Neuronal stem cell (in vitro differentiated cells): ENCODE results near the gene KCNH3.

Experiments
- DNase-seq: peaks from one replicate; pipeline ENCODE4 v3.0.0-alpha.2; 2013; ENCODE audit warnings: low spot score
- H2AFZ ChIP-seq: one replicate; pipeline ENCODE4 v1.6.1; 2013; ENCODE audit warnings: mild to moderate bottlenecking, low read length, inconsistent platforms
- H2AK5ac ChIP-seq: 2 replicates; pipeline ENCODE4 v1.6.1; 2013; ENCODE audit warnings: low read depth, mild to moderate bottlenecking, inconsistent platforms, low read length, moderate library complexity, mixed read lengths
- H2BK120ac ChIP-seq: 2 replicates; pipeline ENCODE4 v1.6.1; 2013; ENCODE audit warnings: low read depth, mild to moderate bottlenecking, inconsistent platforms, low read length, moderate library complexity, mixed read lengths
- H2BK12ac ChIP-seq: one replicate; pipeline ENCODE4 v1.6.1; 2013; ENCODE audit warnings: low read length, inconsistent platforms
- H2BK15ac ChIP-seq: 2 replicates; pipeline ENCODE4 v1.6.1; 2013; ENCODE audit warnings: mild to moderate bottlenecking, low read length, inconsistent platforms, mixed read lengths
- H2BK5ac ChIP-seq: one replicate; pipeline ENCODE4 v1.6.1; 2013; ENCODE audit warnings: inconsistent platforms, mild to moderate bottlenecking, low read length, moderate library complexity
- H3K14ac ChIP-seq: one replicate; pipeline ENCODE4 v1.6.1; 2013; ENCODE audit warnings: low read length, inconsistent platforms
- H3K18ac ChIP-seq: 2 replicates; pipeline ENCODE4 v1.6.1; 2013; ENCODE audit warnings: low read length, inconsistent platforms
- H3K23ac ChIP-seq: 2 replicates; pipeline ENCODE4 v1.6.1; 2013; ENCODE audit warnings: low read depth, mild to moderate bottlenecking, mixed read lengths, low read length, inconsistent platforms; ENCODE audit not compliant: poor library complexity
- H3K27ac ChIP-seq: replicated peaks from 3 replicates; pipeline ENCODE4 v1.5.1; 2013; ENCODE audit warnings: low read length, inconsistent platforms
- H3K27me3 ChIP-seq, 3 experiments: 2 replicates each; pipeline ENCODE4 v1.6.1; 2013; ENCODE audit warnings: low read length in 3 of 3, mild to moderate bottlenecking in 2 of 3, inconsistent platforms in 1 of 3, low read depth in 1 of 3, mixed read lengths in 1 of 3, moderate library complexity in 1 of 3; ENCODE audit not compliant: control insufficient read depth in 3 of 3, insufficient read depth in 3 of 3
- H3K36me3 ChIP-seq, 2 donors: replicated peaks in 1 of 2; 2 replicates each; pipeline ENCODE4 v1.6.1; 2013; ENCODE audit warnings: low read length in 2 of 2; ENCODE audit not compliant: control insufficient read depth in 2 of 2, insufficient read depth in 2 of 2
- H3K4ac ChIP-seq: 2 replicates; pipeline ENCODE4 v1.6.1; 2013; ENCODE audit warnings: inconsistent platforms, mild to moderate bottlenecking, low read length, moderate library complexity
- H3K4me1 ChIP-seq, 2 donors: 1 replicate in 1 of 2; 2 replicates in 1 of 2; pipeline ENCODE4 v1.6.1; 2013; ENCODE audit warnings: low read length in 2 of 2, low read depth in 1 of 2; ENCODE audit not compliant: control insufficient read depth in 2 of 2, insufficient read depth in 1 of 2
- H3K4me2 ChIP-seq: one replicate; pipeline ENCODE4 v1.6.1; 2013; ENCODE audit warnings: mild to moderate bottlenecking, low read length, inconsistent platforms; ENCODE audit not compliant: insufficient read depth, poor library complexity, severe bottlenecking
- H3K4me3 ChIP-seq, 2 donors: 2 replicates each; pipeline ENCODE4 v1.5.1; 2013; ENCODE audit warnings: low read length in 2 of 2, mild to moderate bottlenecking in 2 of 2, inconsistent platforms in 1 of 2, moderate library complexity in 1 of 2
- H3K79me1 ChIP-seq: one replicate; pipeline ENCODE4 v1.6.1; 2013; ENCODE audit warnings: low read depth, mild to moderate bottlenecking, inconsistent platforms, low read length, moderate library complexity
- H3K9ac ChIP-seq: one replicate; pipeline ENCODE4 v1.6.1; 2013; ENCODE audit warnings: mild to moderate bottlenecking, low read depth, low read length, inconsistent platforms; ENCODE audit not compliant: poor library complexity
- H3K9me3 ChIP-seq, 2 donors: replicated peaks in 1 of 2; 2 replicates each; pipeline versions ENCODE3 to v1.6.1; 2013; ENCODE audit warnings: low read length in 2 of 2, mild to moderate bottlenecking in 2 of 2, inconsistent platforms in 1 of 2, low read depth in 1 of 2, mixed read lengths in 1 of 2, moderate library complexity in 1 of 2; ENCODE audit not compliant: control insufficient read depth in 2 of 2, insufficient read depth in 1 of 2
- H4K8ac ChIP-seq: one replicate; pipeline ENCODE4 v1.6.1; 2013; ENCODE audit warnings: low read depth, mild to moderate bottlenecking, inconsistent platforms, low read length, moderate library complexity
- H4K91ac ChIP-seq: one replicate; pipeline ENCODE4 v1.6.1; 2013; ENCODE audit warnings: low read length, low read depth, mild to moderate bottlenecking, inconsistent platforms; ENCODE audit not compliant: poor library complexity
- WGBS, 2 donors: extraction: QIAGEN DNeasy Blood & Tissue Kit; methylation state at CpG; one replicate each; pipeline ENCODE4 v1.1.7; 2013; ENCODE audit warnings: missing lambda C conversion rate in 2 of 2, mixed read lengths in 1 of 2; ENCODE audit not compliant: insufficient read length in 2 of 2, insufficient replicate concordance in 1 of 2; ENCODE audit errors: extremely low coverage in 2 of 2; 5-methylcytosine and 5-hydroxymethylcytosine counted together

The KCNH3 gene

GRCh38 chr12:49557187-49557916, 18.5 kb downstream of the KCNH3 start:
- Histone ChIP-seq H3K27ac (no peak overlapping the region), H2BK15ac (no peak overlapping the region), H3K4me2 (no peak overlapping the region), H3K4me1 (peaks cover 0 to 4% of the 10 kb centered on the region in 2 donors), H2BK120ac (no peak overlapping the region), H2AFZ (no peak overlapping the region), H3K36me3 (peaks cover 54 to 63% of the 10 kb centered on the region in 2 donors), H2AK5ac (no peak overlapping the region), H3K4ac (no peak overlapping the region), H3K14ac (no peak overlapping the region), H4K91ac (no peak overlapping the region), H3K79me1 (peaks cover 6% of the 10 kb centered on the region), H4K8ac (no peak overlapping the region), H3K27me3 (peaks cover 0 to 7% (median 0%) of the 10 kb centered on the region in 3 experiments), H2BK12ac (peak overlapping the region; percentile 22), H3K18ac (no peak overlapping the region), H3K9me3 (no peaks in the 10 kb centered on the region), H3K23ac (peak overlapping the region; percentile 55), H3K9ac (no peak overlapping the region), H3K4me3 (no peak overlapping the region), H2BK5ac (no peak overlapping the region)
- DNase-seq = no peak
- WGBS, 2 donors = no CpG with 5 or more reads among the region's 18 CpGs

GRCh38 chr12:49557917-49558215, 19.0 kb downstream of the KCNH3 start:
- no peak for DNase-seq
- no CpG with 5 or more reads among the region's 7 CpGs for WGBS, 2 donors
- Histone ChIP-seq H3K9me3 (no peaks in the 10 kb centered on the region), H3K18ac (no peak overlapping the region), H3K4ac (no peak overlapping the region), H4K8ac (no peak overlapping the region), H2BK12ac (peak overlapping the region; percentile 22), H2AK5ac (no peak overlapping the region), H2AFZ (no peak overlapping the region), H3K9ac (no peak overlapping the region), H2BK5ac (no peak overlapping the region), H2BK120ac (no peak overlapping the region), H3K36me3 (peaks cover 57 to 68% of the 10 kb centered on the region in 2 donors), H3K79me1 (peaks cover 6% of the 10 kb centered on the region), H3K14ac (no peak overlapping the region), H3K27me3 (peaks cover 0 to 4% (median 0%) of the 10 kb centered on the region in 3 experiments), H4K91ac (no peak overlapping the region), H2BK15ac (no peak overlapping the region), H3K4me2 (no peak overlapping the region), H3K4me1 (peaks cover 0 to 4% of the 10 kb centered on the region in 2 donors), H3K23ac (peak overlapping the region; percentile 55), H3K4me3 (no peak overlapping the region), H3K27ac (no peak overlapping the region)

- Histone ChIP-seq H3K9ac (no peak overlapping the region), H2BK15ac (no peak overlapping the region), H4K91ac (no peak overlapping the region), H3K4me3 (no peak overlapping the region), H3K27me3 (no peaks in the 10 kb centered on the region), H3K4ac (no peak overlapping the region), H3K79me1 (peaks cover 6% of the 10 kb centered on the region), H3K14ac (no peak overlapping the region), H3K36me3 (peaks cover 64 to 74% of the 10 kb centered on the region in 2 donors), H2BK12ac (no peak overlapping the region), H3K27ac (no peak overlapping the region), H3K18ac (no peak overlapping the region), H3K23ac (no peak overlapping the region), H2BK120ac (no peak overlapping the region), H3K9me3 (no peaks in the 10 kb centered on the region), H3K4me2 (no peak overlapping the region), H2AFZ (no peak overlapping the region), H3K4me1 (peaks cover 0 to 4% of the 10 kb centered on the region in 2 donors), H4K8ac (no peak overlapping the region), H2BK5ac (no peak overlapping the region), H2AK5ac (no peak overlapping the region)
- no CpG with 5 or more reads among the region's 13 CpGs for WGBS, 2 donors
- no peak for DNase-seq
These were observed 19.7 kb downstream of the KCNH3 start for GRCh38 chr12:49558526-49558925.

- Histone ChIP-seq H3K9me3 (no peaks in the 10 kb centered on the region), H2AK5ac (no peak overlapping the region), H3K27me3 (no peaks in the 10 kb centered on the region), H3K79me1 (peaks cover 6% of the 10 kb centered on the region), H3K4me3 (no peak overlapping the region), H3K27ac (no peak overlapping the region), H3K14ac (no peak overlapping the region), H2AFZ (no peak overlapping the region), H2BK5ac (no peak overlapping the region), H2BK15ac (no peak overlapping the region), H4K91ac (no peak overlapping the region), H3K4ac (no peak overlapping the region), H2BK120ac (no peak overlapping the region), H2BK12ac (no peak overlapping the region), H3K4me2 (no peak overlapping the region), H3K36me3 (peaks cover 69 to 81% of the 10 kb centered on the region in 2 donors), H3K9ac (no peak overlapping the region), H3K4me1 (peaks cover 0 to 2% of the 10 kb centered on the region in 2 donors), H3K23ac (no peak overlapping the region), H3K18ac (no peak overlapping the region), H4K8ac (no peak overlapping the region)
- WGBS, 2 donors = no CpG with 5 or more reads among the region's 17 CpGs
- DNase-seq = no peak
These were observed 20.3 kb downstream of the KCNH3 start for GRCh38 chr12:49559011-49559675.
